PC-9 (cell line): ENCODE data around the gene FOXJ1.

ENCODE experiments used
- EZH2 ChIP-seq: fragments of 200-600 bp; sonication (generic); IDR thresholded peaks from 2 replicates; pipeline ENCODE4 v1.8.0; 2017; ENCODE audit warnings: antibody characterized with exemption, low read depth
- TF ChIP-seq, protein P1 (sequence below): fragments of 200-600 bp; sonication (generic); conservative IDR thresholded peaks from 2 replicates; pipeline ENCODE4 v1.6.1; 2017; ENCODE audit warnings: mixed run types, antibody characterized with exemption, mild to moderate bottlenecking, moderate library complexity

DNA sequence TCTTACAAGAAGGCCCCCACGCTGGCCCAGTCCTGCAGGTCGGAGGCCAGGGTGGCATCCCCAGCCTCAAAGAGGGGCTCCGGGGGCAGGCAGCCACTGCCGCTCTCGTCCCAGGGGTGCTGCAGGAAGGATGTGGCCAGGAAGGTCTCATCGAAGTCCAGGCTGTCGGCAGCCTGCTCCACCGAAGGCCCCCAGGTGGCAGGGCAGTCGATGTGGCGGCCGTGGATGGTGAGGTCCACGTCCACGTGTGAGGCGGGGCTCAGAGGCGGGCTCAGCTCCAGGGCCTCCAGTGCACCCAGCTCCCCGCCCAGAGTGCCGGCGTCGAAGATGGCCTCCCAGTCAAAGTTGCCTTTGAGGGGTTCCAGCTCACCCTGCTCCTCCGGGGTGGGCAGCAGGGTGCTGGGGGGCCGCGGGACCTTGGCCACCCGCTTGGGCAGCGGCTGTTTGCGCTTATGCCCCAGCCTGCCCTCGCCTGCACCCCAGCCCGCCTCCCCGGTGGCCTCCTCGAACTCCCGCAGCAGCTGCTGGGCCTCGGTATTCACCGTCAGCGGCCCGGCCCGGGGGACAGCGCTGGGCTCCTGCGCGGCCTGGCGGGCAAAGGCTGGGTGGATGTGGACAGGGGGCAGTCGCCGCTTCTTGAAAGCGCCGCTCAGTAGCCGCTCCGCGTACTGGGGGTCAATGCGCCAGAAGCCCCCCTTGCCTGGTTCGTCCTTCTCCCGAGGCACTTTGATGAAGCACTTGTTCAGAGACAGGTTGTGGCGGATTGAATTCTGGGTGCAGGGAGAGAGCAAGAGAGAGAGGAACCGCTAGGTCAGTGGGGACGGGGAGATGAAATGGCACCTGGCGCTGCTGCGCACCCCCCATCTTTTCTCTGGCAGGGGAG is 3.5 kb downstream of the FOXJ1 start:
- TF ChIP-seq, protein P1, sequence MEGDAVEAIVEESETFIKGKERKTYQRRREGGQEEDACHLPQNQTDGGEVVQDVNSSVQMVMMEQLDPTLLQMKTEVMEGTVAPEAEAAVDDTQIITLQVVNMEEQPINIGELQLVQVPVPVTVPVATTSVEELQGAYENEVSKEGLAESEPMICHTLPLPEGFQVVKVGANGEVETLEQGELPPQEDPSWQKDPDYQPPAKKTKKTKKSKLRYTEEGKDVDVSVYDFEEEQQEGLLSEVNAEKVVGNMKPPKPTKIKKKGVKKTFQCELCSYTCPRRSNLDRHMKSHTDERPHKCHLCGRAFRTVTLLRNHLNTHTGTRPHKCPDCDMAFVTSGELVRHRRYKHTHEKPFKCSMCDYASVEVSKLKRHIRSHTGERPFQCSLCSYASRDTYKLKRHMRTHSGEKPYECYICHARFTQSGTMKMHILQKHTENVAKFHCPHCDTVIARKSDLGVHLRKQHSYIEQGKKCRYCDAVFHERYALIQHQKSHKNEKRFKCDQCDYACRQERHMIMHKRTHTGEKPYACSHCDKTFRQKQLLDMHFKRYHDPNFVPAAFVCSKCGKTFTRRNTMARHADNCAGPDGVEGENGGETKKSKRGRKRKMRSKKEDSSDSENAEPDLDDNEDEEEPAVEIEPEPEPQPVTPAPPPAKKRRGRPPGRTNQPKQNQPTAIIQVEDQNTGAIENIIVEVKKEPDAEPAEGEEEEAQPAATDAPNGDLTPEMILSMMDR: no peak
- no peak for TF ChIP-seq EZH2
